ENCODE data around the gene PRDM16. TPM values are rescaled to one million over a fixed set of nuclear protein-coding genes. Genes with fewer than 3 reads are reported as not detected.
"Not testable (repeated sequence)": the region's sequence is repeated elsewhere in the genome, so short reads cannot be mapped to it uniquely, and the experiment has no call there.

The PRDM16 gene
- total RNA-seq, 1 experiment from 2014 or later, result 0.09 TPM

GRCh38 chr1:3237570-3237969, 168.6 kb downstream of the PRDM16 start:
- Mint-ChIP-seq H3K27ac (ENCODE audit: unreplicated experiment) (no peak overlapping the region), H3K4me3 (ENCODE audit: low read depth, unreplicated experiment) (no peak overlapping the region), H3K36me3 (ENCODE audit: insufficient read depth, unreplicated experiment) (no peaks in the 10 kb centered on the region), H3K27me3 (ENCODE audit: unreplicated experiment) (peaks cover 47% of the 10 kb centered on the region), H3K9me3 (ENCODE audit: low read depth, unreplicated experiment) (no peaks in the 10 kb centered on the region), H3K4me1 (ENCODE audit: low read depth, unreplicated experiment) (no peaks in the 10 kb centered on the region)
- DNase-seq, result no peak
- no TSS peak for BruUV-seq (replicated peaks)
- CTCF ChIA-PET, result no interaction called here
- no peak for TF ChIP-seq CTCF (IDR thresholded peaks at IDR 0.05; ENCODE audit: unreplicated experiment)
- intact Hi-C loops (cut with micrococcal nuclease; ENCODE audit: unreplicated experiment), result no loop called here

- TF ChIP-seq CTCF (IDR thresholded peaks at IDR 0.05; ENCODE audit: unreplicated experiment), result no peak
- intact Hi-C loops (cut with micrococcal nuclease; ENCODE audit: unreplicated experiment), result no loop called here
- Mint-ChIP-seq H3K27me3 (ENCODE audit: unreplicated experiment) (peaks cover 46% of the 10 kb centered on the region), H3K36me3 (ENCODE audit: insufficient read depth, unreplicated experiment) (no peaks in the 10 kb centered on the region), H3K4me3 (ENCODE audit: low read depth, unreplicated experiment) (no peak overlapping the region), H3K27ac (ENCODE audit: unreplicated experiment) (no peak overlapping the region), H3K9me3 (ENCODE audit: low read depth, unreplicated experiment) (no peaks in the 10 kb centered on the region), H3K4me1 (ENCODE audit: low read depth, unreplicated experiment) (no peaks in the 10 kb centered on the region)
- no TSS peak for BruUV-seq (replicated peaks)
- CTCF ChIA-PET, result no interaction called here
- no peak for DNase-seq
Observed at GRCh38 chr1:3237994-3238702, 169.1 kb downstream of the PRDM16 start.

- CTCF ChIA-PET, result no interaction called here
- H3K4me1 Mint-ChIP-seq (ENCODE audit: low read depth, unreplicated experiment), result no peaks in the 10 kb centered on the region
- peaks cover 46% of the 10 kb centered on the region for H3K27me3 Mint-ChIP-seq (ENCODE audit: unreplicated experiment)
- H3K9me3 Mint-ChIP-seq (ENCODE audit: low read depth, unreplicated experiment), result no peaks in the 10 kb centered on the region
- intact Hi-C loops (cut with micrococcal nuclease; ENCODE audit: unreplicated experiment), result no loop called here
- H3K27ac Mint-ChIP-seq (ENCODE audit: unreplicated experiment), result no peak overlapping the region
- H3K36me3 Mint-ChIP-seq (ENCODE audit: insufficient read depth, unreplicated experiment), result no peaks in the 10 kb centered on the region
- H3K4me3 Mint-ChIP-seq (ENCODE audit: low read depth, unreplicated experiment), result no peak overlapping the region
- no peak for DNase-seq
- no peak for TF ChIP-seq CTCF (IDR thresholded peaks at IDR 0.05; ENCODE audit: unreplicated experiment)
- no TSS peak for BruUV-seq (replicated peaks)
Observed at GRCh38 chr1:3238703-3239278, 169.8 kb downstream of the PRDM16 start.

GRCh38 chr1:3239991-3240390, 171.0 kb downstream of the PRDM16 start:
- H3K4me1 Mint-ChIP-seq (ENCODE audit: low read depth, unreplicated experiment); BruUV-seq (replicated peaks); H3K4me3 Mint-ChIP-seq (ENCODE audit: low read depth, unreplicated experiment); DNase-seq; intact Hi-C loops (cut with micrococcal nuclease; ENCODE audit: unreplicated experiment); H3K9me3 Mint-ChIP-seq (ENCODE audit: low read depth, unreplicated experiment); H3K27ac Mint-ChIP-seq (ENCODE audit: unreplicated experiment); H3K36me3 Mint-ChIP-seq (ENCODE audit: insufficient read depth, unreplicated experiment): not testable (repeated sequence)
- H3K27me3 Mint-ChIP-seq (ENCODE audit: unreplicated experiment), result peaks cover 50% of the 10 kb centered on the region
- CTCF ChIA-PET, result interaction anchor here (0.7 kb wide), 1 partner anchor 840 kb away, joined by 3 read pairs; no protein-coding TSS in a partner anchor
